PFSK-1 (cell line): ENCODE data around the gene LIPE.

Experiments
- FOXP2 ChIP-seq: optimal IDR thresholded peaks from 2 replicates; pipeline ENCODE3; 2011; ENCODE audit warnings: borderline replicate concordance, control low read depth, inconsistent platforms; ENCODE audit not compliant: insufficient read depth; ENCODE audit errors: extremely low read length, extremely low read depth
- POLR2AphosphoS5 ChIP-seq: IDR thresholded peaks from 2 replicates; pipeline ENCODE4 v1.6.1; 2012; ENCODE audit warnings: low read depth, mild to moderate bottlenecking, control low read depth, low read length, moderate library complexity
- REST ChIP-seq, 2 experiments: IDR thresholded peaks; 2 replicates each; pipeline versions ENCODE4 v1.6.1 to v1.8.0; 2011 to 2012; ENCODE audit warnings: low read depth in 2 of 2, low read length in 2 of 2, control low read depth in 1 of 2, inconsistent platforms in 1 of 2, mild to moderate bottlenecking in 1 of 2, moderate library complexity in 1 of 2; ENCODE audit not compliant: insufficient read depth in 1 of 2
- SIN3A ChIP-seq: IDR thresholded peaks from 2 replicates; pipeline ENCODE4 v1.6.1; 2012; ENCODE audit warnings: mild to moderate bottlenecking, low read length, moderate library complexity, borderline replicate concordance; ENCODE audit not compliant: insufficient read depth
- TAF1 ChIP-seq: IDR thresholded peaks from 2 replicates; pipeline ENCODE4 v1.6.1; 2012; ENCODE audit warnings: low read length, control low read depth, borderline replicate concordance; ENCODE audit not compliant: insufficient read depth

LIPE gene

GRCh38 chr19:42450314-42450934 lies 23.2 kb upstream of the LIPE start:
- TF ChIP-seq TAF1: no peak
- no peak for TF ChIP-seq REST (IDR thresholded peaks at IDR 0.05; ENCODE audit: insufficient read depth in 1 of 2, low read depth in 2 of 2, low read length in 2 of 2)
- TF ChIP-seq FOXP2: no peak
- TF ChIP-seq SIN3A: no peak
- no peak for TF ChIP-seq POLR2AphosphoS5

- TF ChIP-seq SIN3A (no peak), REST (IDR thresholded peaks at IDR 0.05; ENCODE audit: insufficient read depth in 1 of 2, low read depth in 2 of 2, low read length in 2 of 2) (no peak), TAF1 (no peak), POLR2AphosphoS5 (no peak), FOXP2 (no peak)
Observed at GRCh38 chr19:42445948-42446347, 18.8 kb upstream of the LIPE start.

- no peak for TF ChIP-seq TAF1
- TF ChIP-seq SIN3A: no peak
- TF ChIP-seq REST (IDR thresholded peaks at IDR 0.05; ENCODE audit: insufficient read depth in 1 of 2, low read depth in 2 of 2, low read length in 2 of 2): no peak
- no peak for TF ChIP-seq FOXP2
- no peak for TF ChIP-seq POLR2AphosphoS5
Observed at GRCh38 chr19:42443944-42444398, 16.8 kb upstream of the LIPE start.

- TF ChIP-seq SIN3A (no peak), POLR2AphosphoS5 (no peak), FOXP2 (no peak), REST (IDR thresholded peaks at IDR 0.05; ENCODE audit: insufficient read depth in 1 of 2, low read depth in 2 of 2, low read length in 2 of 2) (no peak), TAF1 (no peak)
Observed at GRCh38 chr19:42442833-42443232, 15.6 kb upstream of the LIPE start, which contains the start of gene CXCL17. TSS of gene CXCL17 (minus strand) at chr19:42442946. CDS start at chr19:42442832, 114 bp downstream.

- TF ChIP-seq POLR2AphosphoS5: no peak
- no peak for TF ChIP-seq FOXP2
- no peak for TF ChIP-seq TAF1
- TF ChIP-seq REST (IDR thresholded peaks at IDR 0.05; ENCODE audit: insufficient read depth in 1 of 2, low read depth in 2 of 2, low read length in 2 of 2): no peak
- no peak for TF ChIP-seq SIN3A
Observed at GRCh38 chr19:42441049-42441445, 13.9 kb upstream of the LIPE start.
